ENCODE results near the gene MAOB. TPM values are rescaled to one million over a fixed set of nuclear protein-coding genes. Genes with fewer than 3 reads are reported as not detected.

MAOB gene
- polyA plus RNA-seq, 3 donors: not detected

- 100% methylated on average over 1 of the region's 1 CpG for WGBS (ENCODE audit: insufficient coverage)
- no peak overlapping the region for H3K4me2 ChIP-seq (replicated peaks; ENCODE audit: extremely low read depth, low read length, poor library complexity, severe bottlenecking)
- intact Hi-C loops (cut with micrococcal nuclease): no loop called here
These were observed 165.6 kb downstream of the MAOB start for GRCh38 chrX:43716696-43717095.

More at GRCh38 chrX:43716696-43717095, 165.6 kb downstream of the MAOB start:
- no peaks in the 10 kb centered on the region for H3K4me1 ChIP-seq (ENCODE audit: control insufficient read depth in 1 of 2, insufficient read depth in 2 of 2, low read length in 2 of 2)
- no peak overlapping the region for H3K4me3 Mint-ChIP-seq
- H3K36me3 ChIP-seq (replicated peaks in 1 of 2; ENCODE audit: control insufficient read depth in 1 of 2, insufficient read depth in 2 of 2, low read length in 2 of 2): no peaks in the 10 kb centered on the region
- H3K79me2 ChIP-seq (ENCODE audit: insufficient read depth, low read length): no peaks in the 10 kb centered on the region
- no peak overlapping the region for H3K4me3 ChIP-seq (replicated peaks in 1 of 3; ENCODE audit: low read depth in 2 of 3, low read length in 3 of 3)
- H3K27me3 ChIP-seq (ENCODE audit: control insufficient read depth in 2 of 2, insufficient read depth in 2 of 2, low read length in 2 of 2): no peaks in the 10 kb centered on the region
- no peaks in the 10 kb centered on the region for H4K20me1 ChIP-seq (ENCODE audit: insufficient read depth, low read length)
- H3K9ac ChIP-seq (ENCODE audit: insufficient read depth, low read length, poor library complexity, severe bottlenecking): no peak overlapping the region
- H3K4me1 Mint-ChIP-seq: no peaks in the 10 kb centered on the region
- no peaks in the 10 kb centered on the region for H3K36me3 Mint-ChIP-seq
- no peak for DNase-seq
- TF ChIP-seq CTCF (IDR thresholded peaks at IDR 0.05): no peak
- no peaks in the 10 kb centered on the region for H3K27me3 Mint-ChIP-seq (ENCODE audit: low read depth in 3 of 3)
- no peak overlapping the region for H2AFZ ChIP-seq (ENCODE audit: insufficient read depth, low read depth, low read length, poor library complexity, severe bottlenecking)
- no peak overlapping the region for H3K27ac ChIP-seq (ENCODE audit: low read depth in 1 of 2, low read length in 2 of 2)
- H3K9me3 ChIP-seq (replicated peaks in 1 of 2; ENCODE audit: control insufficient read depth in 1 of 2, insufficient read depth in 1 of 2, low read length in 2 of 2): peaks cover 34 to 44% of the 10 kb centered on the region in 2 donors
- no peak overlapping the region for H3K27ac Mint-ChIP-seq
- peaks cover 0 to 3% (median 1%) of the 10 kb centered on the region in 7 donors for H3K9me3 Mint-ChIP-seq

Other genes starting within 250 kb of the MAOB start
- under 1 TPM; 0.11 to 0.56 (median 0.15) TPM for gene MAOA, start 226.2 kb downstream of the MAOB start, polyA plus RNA-seq
- not detected for gene NDP, start 90.9 kb upstream of the MAOB start, polyA plus RNA-seq

Measured in CD14-positive monocyte (primary cell).